H9 (cell line): ENCODE measurements around the gene DNAI2. TPM values are rescaled to one million over a fixed set of nuclear protein-coding genes. Genes with fewer than 3 reads are reported as not detected.
A peak's percentile ranks its signal among the peaks of the same experiment; 100 is the strongest.

Source experiments
- DNase-seq: peaks from one replicate; pipeline ENCODE4 v3.0.0-alpha.2; 2017
- H2AFZ ChIP-seq: one replicate; pipeline ENCODE4 v1.6.1; 2013; ENCODE audit warnings: mild to moderate bottlenecking, low read length, control low read depth, moderate library complexity
- H2AK5ac ChIP-seq: 2 replicates; pipeline ENCODE4 v1.6.1; 2013; ENCODE audit warnings: low read length, control low read depth, mixed read lengths; ENCODE audit not compliant: insufficient read length
- H2BK120ac ChIP-seq: one replicate; pipeline ENCODE4 v1.6.1; 2013; ENCODE audit warnings: low read depth, mild to moderate bottlenecking, low read length, control low read depth, inconsistent platforms; ENCODE audit not compliant: poor library complexity, severe bottlenecking
- H2BK12ac ChIP-seq: 2 replicates; pipeline ENCODE4 v1.6.1; 2013; ENCODE audit warnings: low read length, control low read depth, mixed read lengths, low read depth; ENCODE audit not compliant: insufficient read length
- H2BK15ac ChIP-seq: 2 replicates; pipeline ENCODE4 v1.6.1; 2013; ENCODE audit warnings: low read depth, low read length, control low read depth
- H2BK20ac ChIP-seq: one replicate; pipeline ENCODE4 v1.6.1; 2013; ENCODE audit warnings: low read depth, mild to moderate bottlenecking, low read length, control low read depth, inconsistent platforms; ENCODE audit not compliant: poor library complexity, severe bottlenecking
- H2BK5ac ChIP-seq: 2 replicates; pipeline ENCODE4 v1.6.1; 2013; ENCODE audit warnings: low read length, control low read depth, mixed read lengths; ENCODE audit not compliant: insufficient read length
- H3K14ac ChIP-seq: 2 replicates; pipeline ENCODE4 v1.6.1; 2013; ENCODE audit warnings: low read length, control low read depth; ENCODE audit not compliant: insufficient read depth
- H3K18ac ChIP-seq: 2 replicates; pipeline ENCODE4 v1.6.1; 2013; ENCODE audit warnings: low read depth, mild to moderate bottlenecking, mixed read lengths, low read length, control low read depth; ENCODE audit not compliant: insufficient read length
- H3K23ac ChIP-seq: 2 replicates; pipeline ENCODE4 v1.6.1; 2013; ENCODE audit warnings: low read length, control low read depth, mixed read lengths, low read depth; ENCODE audit not compliant: insufficient read length
- H3K23me2 ChIP-seq: 2 replicates; pipeline ENCODE4 v1.6.1; 2013; ENCODE audit warnings: low read depth, mild to moderate bottlenecking, mixed read lengths, low read length, control low read depth; ENCODE audit not compliant: insufficient read length, poor library complexity, severe bottlenecking
- H3K27ac ChIP-seq: 2 replicates; pipeline ENCODE4 v1.5.1; 2013; ENCODE audit warnings: low read length, control low read depth, mixed read lengths, low read depth; ENCODE audit not compliant: insufficient read length
- H3K27me3 ChIP-seq: 2 replicates; pipeline ENCODE4 v1.6.1; 2013; ENCODE audit warnings: low read length, control low read depth, inconsistent platforms; ENCODE audit not compliant: insufficient read depth
- H3K4ac ChIP-seq: 2 replicates; pipeline ENCODE4 v1.6.1; 2013; ENCODE audit warnings: low read depth, mild to moderate bottlenecking, control low read depth, inconsistent platforms, low read length, moderate library complexity
- H3K4me1 ChIP-seq: 2 replicates; pipeline ENCODE4 v1.6.1; 2013; ENCODE audit warnings: low read length, control low read depth, inconsistent platforms; ENCODE audit not compliant: insufficient read depth
- H3K4me2 ChIP-seq: 2 replicates; pipeline ENCODE4 v1.6.1; 2013; ENCODE audit warnings: low read length, control low read depth, mixed read lengths; ENCODE audit not compliant: insufficient read length, insufficient read depth
- H3K56ac ChIP-seq: 2 replicates; pipeline ENCODE4 v1.6.1; 2013; ENCODE audit warnings: low read depth, mild to moderate bottlenecking, mixed read lengths, low read length, control low read depth; ENCODE audit not compliant: insufficient read length
- H3K79me1 ChIP-seq: 2 replicates; pipeline ENCODE4 v1.6.1; 2013; ENCODE audit warnings: low read depth, mild to moderate bottlenecking, moderate library complexity, low read length, control low read depth, inconsistent platforms; ENCODE audit not compliant: insufficient read depth, poor library complexity, severe bottlenecking
- H3K79me2 ChIP-seq: 2 replicates; pipeline ENCODE4 v1.6.1; 2013; ENCODE audit warnings: low read length, control low read depth, inconsistent platforms; ENCODE audit not compliant: insufficient read depth
- H3K9ac ChIP-seq: 2 replicates; pipeline ENCODE4 v1.6.1; 2013; ENCODE audit warnings: low read length, control low read depth, mixed read lengths; ENCODE audit not compliant: insufficient read length; ENCODE audit errors: extremely low read depth
- H3K9me3 ChIP-seq: one replicate; pipeline ENCODE4 v1.6.1; 2013; ENCODE audit warnings: low read depth, low read length, inconsistent platforms; ENCODE audit not compliant: control insufficient read depth
- H3T11ph ChIP-seq: one replicate; pipeline ENCODE4 v1.6.1; 2013; ENCODE audit warnings: mild to moderate bottlenecking, low read length, control low read depth, inconsistent platforms
- H4K20me1 ChIP-seq: one replicate; pipeline ENCODE4 v1.6.1; 2013; ENCODE audit not compliant: control insufficient read depth, insufficient read length, insufficient read depth
- H4K5ac ChIP-seq: 2 replicates; pipeline ENCODE4 v1.6.1; 2013; ENCODE audit warnings: low read depth, mild to moderate bottlenecking, mixed read lengths, low read length, control low read depth; ENCODE audit not compliant: insufficient read length
- H4K8ac ChIP-seq: replicated peaks from 2 replicates; pipeline ENCODE4 v1.6.1; 2013; ENCODE audit warnings: low read length, control low read depth, mixed read lengths, low read depth; ENCODE audit not compliant: insufficient read length
- H4K91ac ChIP-seq: 2 replicates; pipeline ENCODE4 v1.6.1; 2013; ENCODE audit warnings: low read depth, mild to moderate bottlenecking, moderate library complexity, mixed read lengths, low read length, control low read depth; ENCODE audit not compliant: insufficient read length
- H3K27ac Mint-ChIP-seq, 3 experiments: 2 replicates in 2 of 3; 3 replicates in 1 of 3; pipeline ENCODE4 v1.8.0; 2020 to 2021; ENCODE audit warnings: mixed read lengths in 3 of 3, mild to moderate bottlenecking in 1 of 3, moderate library complexity in 1 of 3
- H3K27me3 Mint-ChIP-seq: 2 replicates; pipeline ENCODE4 v1.8.0; 2021; ENCODE audit warnings: low read depth, mild to moderate bottlenecking, moderate library complexity, mixed read lengths
- H3K36me3 Mint-ChIP-seq, 3 experiments: 2 replicates in 2 of 3; 3 replicates in 1 of 3; pipeline ENCODE4 v1.8.0; 2020 to 2021; ENCODE audit warnings: low read depth in 3 of 3, mixed read lengths in 3 of 3; ENCODE audit not compliant: insufficient read depth in 1 of 3
- H3K4me1 Mint-ChIP-seq, 2 experiments: 2 replicates each; pipeline ENCODE4 v1.8.0; 2020; ENCODE audit warnings: mixed read lengths in 2 of 2
- H3K4me3 Mint-ChIP-seq, 2 experiments: 2 replicates in 1 of 2; 3 replicates in 1 of 2; pipeline ENCODE4 v1.8.0; 2020 to 2021; ENCODE audit warnings: mild to moderate bottlenecking in 2 of 2, mixed read lengths in 2 of 2, moderate library complexity in 1 of 2
- H3K9me3 Mint-ChIP-seq, 2 experiments: 2 replicates in 1 of 2; 3 replicates in 1 of 2; pipeline ENCODE4 v1.8.0; 2020; ENCODE audit warnings: mild to moderate bottlenecking in 2 of 2, mixed read lengths in 2 of 2, moderate library complexity in 1 of 2
- WGBS: extraction: QIAGEN DNeasy Blood & Tissue Kit; methylation state at CpG from one replicate; pipeline ENCODE4 v1.1.7; 2013; ENCODE audit warnings: missing lambda C conversion rate, low lambda C conversion rate, mixed read lengths; ENCODE audit not compliant: insufficient read length; ENCODE audit errors: extremely low coverage; 5-methylcytosine and 5-hydroxymethylcytosine counted together
- total RNA-seq: library from RNA; stranded (reverse); gene quantifications from 2 replicates; pipeline ENCODE4 v1.2.1, GENCODE V29; 2021
- TF ChIP-seq, protein P1 (sequence below): fragments of 200-600 bp; sonication (generic); conservative IDR thresholded peaks from 3 replicates; pipeline ENCODE4 v1.8.0; 2021; ENCODE audit warnings: antibody characterized with exemption, mild to moderate bottlenecking

DNAI2 gene
- total RNA-seq, 1 experiment from 2014 or later: not detected

DNA sequence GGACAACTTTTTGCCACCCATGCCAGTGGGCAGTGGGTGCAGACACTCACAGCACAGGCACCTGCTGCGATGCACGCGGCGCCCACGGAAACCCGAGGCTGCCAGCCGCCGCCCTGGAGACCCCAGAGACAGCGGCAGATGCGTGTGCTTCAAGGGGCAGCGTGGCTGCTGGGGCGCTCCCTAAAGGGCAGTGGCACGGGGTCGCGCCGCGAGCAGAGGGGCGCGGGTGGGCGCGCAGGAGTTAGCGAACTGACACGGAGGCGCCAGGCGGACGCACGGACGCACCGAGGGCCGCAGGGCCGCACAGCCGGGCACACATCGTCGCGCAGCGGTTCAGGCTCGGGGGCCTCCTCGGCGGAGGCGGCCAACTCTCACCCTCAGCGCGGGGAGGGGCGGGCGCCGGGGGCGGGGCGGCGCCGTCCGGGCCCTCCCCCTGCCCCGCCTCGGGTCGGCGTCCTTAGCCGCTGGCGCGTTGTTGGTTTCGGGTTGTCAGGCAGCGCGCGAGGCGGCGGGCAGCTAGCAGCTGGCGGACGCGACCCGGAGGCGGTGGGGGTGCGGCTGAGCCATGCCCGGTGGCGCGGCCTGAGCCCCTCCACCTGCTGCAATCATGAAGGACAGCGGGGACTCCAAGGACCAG, 51.8 kb downstream of the DNAI2 start, which contains the start of gene KIF19:
Gene KIF19 (plus strand): TSS at position 484 of the 637 bp plus-strand sequence. CDS start 124 bp downstream, at position 608.
- Histone ChIP-seq H3K27ac (no peak within 1 kb of the TSS), H3K79me1 (no peaks in the 10 kb centered on the region), H3K27me3 (no peaks in the 10 kb centered on the region; the same call in 1 of the 2 replicates), H4K20me1 (no peaks in the 10 kb centered on the region), H2BK12ac (no peak within 1 kb of the TSS), H3K14ac (peak within 1 kb of the TSS; percentile 17; the same call in 1 of the 2 replicates), H4K5ac (no peak within 1 kb of the TSS), H3K79me2 (no peaks in the 10 kb centered on the region), H2BK120ac (no peak within 1 kb of the TSS), H2BK5ac (no peak within 1 kb of the TSS), H3K4me1 (no peaks in the 10 kb centered on the region), H3K4ac (no peak within 1 kb of the TSS), H3K4me2 (peak within 1 kb of the TSS; percentile 71), H3K18ac (no peak within 1 kb of the TSS), H4K8ac (no peak within 1 kb of the TSS), H3K56ac (no peak within 1 kb of the TSS), H3K9me3 (no peaks in the 10 kb centered on the region), H3K23ac (no peak within 1 kb of the TSS), H2AFZ (no peak within 1 kb of the TSS), H3K9ac (no peak within 1 kb of the TSS), H3T11ph (no peak within 1 kb of the TSS), H3K23me2 (peaks cover 6% of the 10 kb centered on the region), H2BK20ac (no peak within 1 kb of the TSS), H4K91ac (no peak within 1 kb of the TSS), H2AK5ac (no peak within 1 kb of the TSS), H2BK15ac (no peak within 1 kb of the TSS; the same call in 1 of the 2 replicates)
- peak; percentile 83 for DNase-seq
- Mint-ChIP-seq H3K36me3 (no peaks in the 10 kb centered on the region; a peak in 1 of 7 replicates), H3K27ac (peak within 1 kb of the TSS in 1 of 3 experiments; percentile 66; a peak in 1 of 7 replicates), H3K4me1 (peaks cover 17 to 30% of the 10 kb centered on the region in 2 experiments), H3K27me3 (peaks cover 93% of the 10 kb centered on the region), H3K4me3 (peak within 1 kb of the TSS; percentile 51 to 78), H3K9me3 (no peaks in the 10 kb centered on the region)
- WGBS: no CpG with 5 or more reads among the region's 73 CpGs
- TF ChIP-seq, protein P1, sequence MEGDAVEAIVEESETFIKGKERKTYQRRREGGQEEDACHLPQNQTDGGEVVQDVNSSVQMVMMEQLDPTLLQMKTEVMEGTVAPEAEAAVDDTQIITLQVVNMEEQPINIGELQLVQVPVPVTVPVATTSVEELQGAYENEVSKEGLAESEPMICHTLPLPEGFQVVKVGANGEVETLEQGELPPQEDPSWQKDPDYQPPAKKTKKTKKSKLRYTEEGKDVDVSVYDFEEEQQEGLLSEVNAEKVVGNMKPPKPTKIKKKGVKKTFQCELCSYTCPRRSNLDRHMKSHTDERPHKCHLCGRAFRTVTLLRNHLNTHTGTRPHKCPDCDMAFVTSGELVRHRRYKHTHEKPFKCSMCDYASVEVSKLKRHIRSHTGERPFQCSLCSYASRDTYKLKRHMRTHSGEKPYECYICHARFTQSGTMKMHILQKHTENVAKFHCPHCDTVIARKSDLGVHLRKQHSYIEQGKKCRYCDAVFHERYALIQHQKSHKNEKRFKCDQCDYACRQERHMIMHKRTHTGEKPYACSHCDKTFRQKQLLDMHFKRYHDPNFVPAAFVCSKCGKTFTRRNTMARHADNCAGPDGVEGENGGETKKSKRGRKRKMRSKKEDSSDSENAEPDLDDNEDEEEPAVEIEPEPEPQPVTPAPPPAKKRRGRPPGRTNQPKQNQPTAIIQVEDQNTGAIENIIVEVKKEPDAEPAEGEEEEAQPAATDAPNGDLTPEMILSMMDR: no peak
